HEK293T (cell line): ENCODE results near the gene CXCL8.

ENCODE experiments used
- BHLHE40 ChIP-seq: fragments of 450-650 bp; IDR thresholded peaks from 2 replicates; pipeline ENCODE4 v1.6.1; 2016; ENCODE audit warnings: mild to moderate bottlenecking, moderate library complexity, borderline replicate concordance
- FOXM1 ChIP-seq: fragments of 450-650 bp; IDR thresholded peaks from 2 replicates; pipeline ENCODE4 v1.6.1; 2017; ENCODE audit warnings: mild to moderate bottlenecking, borderline replicate concordance
- L3MBTL2 ChIP-seq: fragments of 450-650 bp; conservative IDR thresholded peaks from 2 replicates; pipeline ENCODE4 v1.6.1; 2016; ENCODE audit warnings: mild to moderate bottlenecking
- SP1 ChIP-seq: fragments of 450-650 bp; IDR thresholded peaks from 2 replicates; pipeline ENCODE4 v1.6.1; 2017

- TF ChIP-seq FOXM1 = no peak
- no peak for TF ChIP-seq BHLHE40
- TF ChIP-seq SP1 = no peak
- no peak for TF ChIP-seq L3MBTL2
These were observed 14.4 kb upstream of the CXCL8 start for GRCh38 chr4:73725985-73726384.
